Measurements from ENCODE around the gene DSCAM. TPM values are rescaled to one million over a fixed set of nuclear protein-coding genes. Genes with fewer than 3 reads are reported as not detected.

DSCAM gene
- total RNA-seq, 1 donor from 2014 or later: not detected

DNA sequence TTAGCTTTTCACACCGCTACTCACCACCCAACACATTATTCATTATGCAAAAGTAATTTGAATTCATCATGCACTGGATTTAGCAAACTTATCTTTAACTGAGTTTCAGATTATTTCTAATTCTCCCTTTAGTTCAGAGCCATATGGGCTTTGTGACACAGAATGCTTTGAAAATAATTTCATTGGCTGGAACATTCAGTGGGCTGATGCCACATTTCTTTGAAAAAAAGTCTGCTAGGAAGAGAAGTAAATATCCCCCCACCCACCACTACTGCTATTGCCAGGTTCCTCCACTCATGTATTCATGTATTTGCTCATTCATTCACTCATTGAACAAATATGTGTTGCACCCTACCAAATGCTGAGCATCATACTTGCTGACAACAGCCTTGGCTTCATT is 280.5 kb downstream of the DSCAM start:
- no peak for DNase-seq (ENCODE audit: low spot score in 2 of 2)
- Histone ChIP-seq H3K27ac (no peak overlapping the region), H3K9me3 (no peaks in the 10 kb centered on the region), H3K27me3 (no peaks in the 10 kb centered on the region), H3K4me1 (no peaks in the 10 kb centered on the region), H3K4me3 (no peak overlapping the region), H3K36me3 (no peaks in the 10 kb centered on the region)
- intact Hi-C loops (cut with DNase I): no loop called here
- TF ChIP-seq, protein P1, sequence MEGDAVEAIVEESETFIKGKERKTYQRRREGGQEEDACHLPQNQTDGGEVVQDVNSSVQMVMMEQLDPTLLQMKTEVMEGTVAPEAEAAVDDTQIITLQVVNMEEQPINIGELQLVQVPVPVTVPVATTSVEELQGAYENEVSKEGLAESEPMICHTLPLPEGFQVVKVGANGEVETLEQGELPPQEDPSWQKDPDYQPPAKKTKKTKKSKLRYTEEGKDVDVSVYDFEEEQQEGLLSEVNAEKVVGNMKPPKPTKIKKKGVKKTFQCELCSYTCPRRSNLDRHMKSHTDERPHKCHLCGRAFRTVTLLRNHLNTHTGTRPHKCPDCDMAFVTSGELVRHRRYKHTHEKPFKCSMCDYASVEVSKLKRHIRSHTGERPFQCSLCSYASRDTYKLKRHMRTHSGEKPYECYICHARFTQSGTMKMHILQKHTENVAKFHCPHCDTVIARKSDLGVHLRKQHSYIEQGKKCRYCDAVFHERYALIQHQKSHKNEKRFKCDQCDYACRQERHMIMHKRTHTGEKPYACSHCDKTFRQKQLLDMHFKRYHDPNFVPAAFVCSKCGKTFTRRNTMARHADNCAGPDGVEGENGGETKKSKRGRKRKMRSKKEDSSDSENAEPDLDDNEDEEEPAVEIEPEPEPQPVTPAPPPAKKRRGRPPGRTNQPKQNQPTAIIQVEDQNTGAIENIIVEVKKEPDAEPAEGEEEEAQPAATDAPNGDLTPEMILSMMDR (IDR thresholded peaks at IDR 0.05): no peak

DNA sequence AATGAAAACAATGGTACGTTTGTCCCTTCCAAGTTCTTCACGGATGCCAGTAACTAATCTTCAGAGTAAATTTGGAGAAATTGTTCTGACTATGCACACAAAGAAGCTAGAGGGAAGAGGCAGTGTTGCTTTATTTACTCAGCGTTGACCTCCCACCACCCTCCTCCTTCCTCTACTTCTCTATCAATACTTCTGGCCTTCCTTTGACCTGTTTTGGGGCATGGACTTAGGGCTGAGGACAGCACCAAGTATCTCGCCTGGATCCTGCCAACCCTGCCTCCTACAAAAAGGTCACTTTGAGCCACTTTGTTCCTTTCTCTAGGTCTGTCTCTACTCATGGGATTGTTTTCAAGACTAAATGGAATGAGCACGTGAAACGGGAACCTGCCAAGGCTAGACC is 282.6 kb downstream of the DSCAM start:
- H3K4me1 ChIP-seq: no peaks in the 10 kb centered on the region
- H3K9me3 ChIP-seq: no peaks in the 10 kb centered on the region
- H3K4me3 ChIP-seq: no peak overlapping the region
- H3K27me3 ChIP-seq: no peaks in the 10 kb centered on the region
- no peak for DNase-seq (ENCODE audit: low spot score in 2 of 2)
- H3K36me3 ChIP-seq: no peaks in the 10 kb centered on the region
- intact Hi-C loops (cut with DNase I): no loop called here
- TF ChIP-seq, protein P1 (IDR thresholded peaks at IDR 0.05): no peak
- no peak overlapping the region for H3K27ac ChIP-seq

DNA sequence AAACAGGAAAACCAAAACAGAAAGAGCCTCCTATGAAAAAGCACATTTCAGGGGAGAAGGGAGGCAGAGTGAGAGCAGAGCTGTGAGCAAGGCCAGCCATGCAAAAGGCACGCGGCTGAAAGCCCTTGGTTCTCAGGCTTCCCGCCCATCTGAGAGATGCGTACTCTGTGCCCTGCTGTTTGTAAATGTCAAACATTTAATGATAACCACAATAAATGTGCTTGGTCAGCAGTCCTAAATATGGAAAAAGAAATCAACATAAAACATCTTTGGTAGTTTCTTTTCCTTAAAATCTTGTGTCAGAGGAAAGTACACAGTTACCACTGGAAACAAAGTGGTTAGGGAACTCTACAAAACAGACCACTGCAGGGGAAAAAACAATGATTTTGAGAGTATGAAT is 283.1 kb downstream of the DSCAM start:
- no peaks in the 10 kb centered on the region for H3K9me3 ChIP-seq
- intact Hi-C loops (cut with DNase I): no loop called here
- H3K27ac ChIP-seq: no peak overlapping the region
- H3K4me1 ChIP-seq: no peaks in the 10 kb centered on the region
- H3K36me3 ChIP-seq: no peaks in the 10 kb centered on the region
- no peaks in the 10 kb centered on the region for H3K27me3 ChIP-seq
- TF ChIP-seq, protein P1 (IDR thresholded peaks at IDR 0.05): no peak
- no peak for DNase-seq (ENCODE audit: low spot score in 2 of 2)
- no peak overlapping the region for H3K4me3 ChIP-seq

DNA sequence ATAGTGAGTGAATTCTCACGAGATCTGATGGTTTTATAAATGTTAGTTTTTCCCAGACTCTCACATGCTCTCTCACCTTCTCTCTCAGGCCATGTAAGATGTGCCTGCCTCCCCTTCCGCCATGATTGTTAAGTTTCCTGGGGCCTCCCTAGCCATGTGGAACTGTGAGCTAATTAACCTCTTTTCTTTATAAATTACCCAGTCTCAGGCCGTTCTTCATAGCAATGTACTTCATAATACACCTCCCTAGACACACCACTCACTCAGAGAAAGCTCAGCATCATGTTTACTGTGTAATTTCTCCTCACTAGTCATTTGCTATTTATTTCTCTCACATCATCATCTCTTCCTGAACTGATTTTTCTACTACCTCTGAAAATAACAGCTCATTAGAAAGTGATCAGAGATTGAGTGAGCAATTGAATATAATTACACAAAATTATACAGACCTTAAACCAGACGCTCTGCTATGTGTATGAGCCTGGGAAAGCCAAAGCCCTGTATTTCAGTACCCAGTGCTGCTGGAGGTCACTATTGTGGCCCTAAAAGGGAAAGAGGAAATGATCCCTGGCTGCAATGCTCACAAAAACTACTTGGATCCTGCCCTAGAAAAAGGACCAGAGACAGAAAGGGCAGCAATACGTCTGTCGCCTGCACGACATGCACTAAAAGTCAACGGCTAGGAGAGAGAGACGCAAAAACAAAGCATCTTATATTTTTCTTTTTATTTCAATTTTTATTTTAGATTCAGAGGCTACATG is 284.5 kb downstream of the DSCAM start:
- intact Hi-C loops (cut with DNase I): no loop called here
- no peaks in the 10 kb centered on the region for H3K27me3 ChIP-seq
- no peaks in the 10 kb centered on the region for H3K36me3 ChIP-seq
- H3K9me3 ChIP-seq: no peaks in the 10 kb centered on the region
- H3K27ac ChIP-seq: no peak overlapping the region
- H3K4me3 ChIP-seq: no peak overlapping the region
- TF ChIP-seq, protein P1 (IDR thresholded peaks at IDR 0.05): no peak
- H3K4me1 ChIP-seq: no peaks in the 10 kb centered on the region
- DNase-seq (ENCODE audit: low spot score in 2 of 2): no peak

DNA sequence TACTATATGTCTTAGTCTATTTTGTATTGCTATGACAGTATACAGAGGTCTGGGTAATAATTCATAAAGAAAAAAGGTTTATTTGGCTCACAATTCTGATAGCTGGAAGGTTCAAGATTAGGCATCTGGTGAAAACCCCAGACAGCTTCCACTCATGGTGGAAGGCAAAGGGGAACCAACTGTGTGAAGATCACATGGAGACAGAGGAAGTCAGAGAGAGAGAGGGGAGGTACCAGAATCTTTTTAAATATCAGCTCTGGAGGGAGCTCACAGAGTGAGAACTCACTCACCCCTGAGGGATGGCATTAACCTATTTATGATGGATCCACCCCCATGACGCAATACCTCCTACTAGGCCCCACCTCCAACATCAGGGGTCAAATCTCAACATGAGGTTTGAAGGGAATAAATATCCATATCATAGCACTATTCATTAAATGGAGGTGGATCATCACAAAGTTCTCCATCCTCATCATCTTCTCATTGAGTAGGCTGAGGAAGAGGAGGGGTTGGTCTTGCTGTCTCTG is 290.5 kb downstream of the DSCAM start:
- no peak for DNase-seq (ENCODE audit: low spot score in 2 of 2)
- no peak overlapping the region for H3K27ac ChIP-seq
- intact Hi-C loops (cut with DNase I): no loop called here
- H3K4me1 ChIP-seq: no peaks in the 10 kb centered on the region
- TF ChIP-seq, protein P1 (IDR thresholded peaks at IDR 0.05): no peak
- no peaks in the 10 kb centered on the region for H3K9me3 ChIP-seq
- no peak overlapping the region for H3K4me3 ChIP-seq
- no peaks in the 10 kb centered on the region for H3K36me3 ChIP-seq
- no peaks in the 10 kb centered on the region for H3K27me3 ChIP-seq
